Trophoblast cell (in vitro differentiated cells and primary cell): ENCODE data around the gene SRGAP2B.
"Not testable (repeated sequence)": the region's sequence is repeated elsewhere in the genome, so short reads cannot be mapped to it uniquely, and the experiment has no call there.

Experiments used
- DNase-seq, 2 donors: peaks; one replicate each; pipeline ENCODE4 v3.0.0-alpha.2; 2016
- H2AFZ ChIP-seq: 2 replicates; pipeline ENCODE4 v1.6.1; 2013; ENCODE audit warnings: low read length, moderate library complexity, mild to moderate bottlenecking; ENCODE audit not compliant: insufficient read depth, poor library complexity
- H2AK5ac ChIP-seq: 2 replicates; pipeline ENCODE4 v1.6.1; 2013; ENCODE audit warnings: mild to moderate bottlenecking, low read length
- H2BK120ac ChIP-seq: 2 replicates; pipeline ENCODE4 v1.6.1; 2013; ENCODE audit warnings: low read length, mild to moderate bottlenecking, moderate library complexity; ENCODE audit not compliant: insufficient read depth, poor library complexity
- H2BK12ac ChIP-seq: 2 replicates; pipeline ENCODE4 v1.6.1; 2013; ENCODE audit warnings: mild to moderate bottlenecking, low read length, moderate library complexity
- H2BK5ac ChIP-seq: 2 replicates; pipeline ENCODE4 v1.6.1; 2013; ENCODE audit warnings: low read length, low read depth, moderate library complexity, mild to moderate bottlenecking; ENCODE audit not compliant: poor library complexity
- H3K14ac ChIP-seq: 2 replicates; pipeline ENCODE4 v1.6.1; 2013; ENCODE audit warnings: mild to moderate bottlenecking, low read length
- H3K18ac ChIP-seq: 2 replicates; pipeline ENCODE4 v1.6.1; 2013; ENCODE audit warnings: mild to moderate bottlenecking, low read length
- H3K23ac ChIP-seq: 2 replicates; pipeline ENCODE4 v1.6.1; 2013; ENCODE audit warnings: low read length
- H3K27ac ChIP-seq: 2 replicates; pipeline ENCODE4 v1.5.1; 2013; ENCODE audit warnings: low read depth, mild to moderate bottlenecking, inconsistent platforms, low read length, moderate library complexity
- H3K27me3 ChIP-seq: 2 replicates; pipeline ENCODE4 v1.6.1; 2013; ENCODE audit warnings: inconsistent platforms, mild to moderate bottlenecking, low read length, moderate library complexity; ENCODE audit not compliant: insufficient read depth
- H3K36me3 ChIP-seq, 2 experiments: 1 replicate in 1 of 2; 2 replicates in 1 of 2; pipeline ENCODE4 v1.6.1; 2013; ENCODE audit warnings: low read length in 2 of 2, mild to moderate bottlenecking in 2 of 2, moderate library complexity in 1 of 2; ENCODE audit not compliant: insufficient read depth in 2 of 2, control insufficient read depth in 1 of 2
- H3K4ac ChIP-seq: 2 replicates; pipeline ENCODE4 v1.6.1; 2013; ENCODE audit warnings: low read depth, mild to moderate bottlenecking, low read length, moderate library complexity
- H3K4me1 ChIP-seq, 2 experiments: 1 replicate in 1 of 2; 2 replicates in 1 of 2; pipeline ENCODE4 v1.6.1; 2013; ENCODE audit warnings: low read length in 2 of 2, mild to moderate bottlenecking in 2 of 2, moderate library complexity in 1 of 2; ENCODE audit not compliant: insufficient read depth in 2 of 2, control insufficient read depth in 1 of 2
- H3K4me2 ChIP-seq: 2 replicates; pipeline ENCODE4 v1.6.1; 2013; ENCODE audit warnings: inconsistent platforms, mild to moderate bottlenecking, low read length, moderate library complexity
- H3K4me3 ChIP-seq: 2 replicates; pipeline ENCODE4 v1.5.1; 2013; ENCODE audit warnings: mild to moderate bottlenecking, low read depth, low read length, inconsistent platforms
- H3K79me1 ChIP-seq: one replicate; pipeline ENCODE4 v1.6.1; 2013; ENCODE audit warnings: low read length
- H3K79me2 ChIP-seq: 2 replicates; pipeline ENCODE4 v1.6.1; 2013; ENCODE audit warnings: low read length, mild to moderate bottlenecking; ENCODE audit not compliant: control insufficient read depth, insufficient read depth, poor library complexity
- H3K9ac ChIP-seq: 2 replicates; pipeline ENCODE4 v1.6.1; 2013; ENCODE audit warnings: mild to moderate bottlenecking, low read length
- H3K9me3 ChIP-seq: 2 replicates; pipeline ENCODE4 v1.6.1; 2013; ENCODE audit warnings: low read depth, mild to moderate bottlenecking, control low read depth, inconsistent platforms, low read length; ENCODE audit not compliant: insufficient read depth
- H4K12ac ChIP-seq: 2 replicates; pipeline ENCODE4 v1.6.1; 2013; ENCODE audit warnings: low read depth, mild to moderate bottlenecking, low read length, moderate library complexity
- H4K8ac ChIP-seq: 2 replicates; pipeline ENCODE4 v1.6.1; 2013; ENCODE audit warnings: low read depth, mild to moderate bottlenecking, low read length, moderate library complexity
- H4K91ac ChIP-seq: one replicate; pipeline ENCODE4 v1.6.1; 2013; ENCODE audit warnings: low read depth, mild to moderate bottlenecking, low read length, moderate library complexity
- WGBS: extraction: QIAGEN DNeasy Blood & Tissue Kit; methylation state at CpG from one replicate; pipeline ENCODE4 v1.1.7; 2013; ENCODE audit warnings: missing lambda C conversion rate; ENCODE audit not compliant: insufficient read length, insufficient coverage; ENCODE audit errors: extremely low coverage; 5-methylcytosine and 5-hydroxymethylcytosine counted together

SRGAP2B gene

GRCh38 chr1:144927292-144927691 is 167.8 kb downstream of the SRGAP2B start:
- not testable (repeated sequence) for H3K4ac ChIP-seq, H3K4me2 ChIP-seq, H3K9me3 ChIP-seq, H2BK12ac ChIP-seq, H3K4me1 ChIP-seq, H3K18ac ChIP-seq, H2BK5ac ChIP-seq, H4K91ac ChIP-seq, H2AFZ ChIP-seq, H3K14ac ChIP-seq, H3K9ac ChIP-seq, H3K27me3 ChIP-seq, H3K79me1 ChIP-seq, H2BK120ac ChIP-seq, H2AK5ac ChIP-seq, H3K79me2 ChIP-seq, H3K36me3 ChIP-seq, H4K12ac ChIP-seq, DNase-seq, H3K4me3 ChIP-seq, H3K23ac ChIP-seq, H3K27ac ChIP-seq, H4K8ac ChIP-seq
- no CpG with 5 or more reads among the region's 1 CpG for WGBS

- H3K9me3 ChIP-seq, H4K8ac ChIP-seq, H2BK5ac ChIP-seq, H2BK120ac ChIP-seq, H3K18ac ChIP-seq, H4K91ac ChIP-seq, H3K79me2 ChIP-seq, H3K36me3 ChIP-seq, H3K4ac ChIP-seq, H3K4me3 ChIP-seq, DNase-seq, H3K4me2 ChIP-seq, H3K79me1 ChIP-seq, H3K4me1 ChIP-seq, H3K23ac ChIP-seq, H3K9ac ChIP-seq, H3K14ac ChIP-seq, H3K27ac ChIP-seq, H2AK5ac ChIP-seq, H3K27me3 ChIP-seq, H2AFZ ChIP-seq, H2BK12ac ChIP-seq, H4K12ac ChIP-seq: not testable (repeated sequence)
- no CpG with 5 or more reads among the region's 5 CpGs for WGBS
These were observed 171.5 kb downstream of the SRGAP2B start for GRCh38 chr1:144923640-144924039.

- not testable (repeated sequence) for H3K4me2 ChIP-seq, H3K4me3 ChIP-seq
These were observed 172.3 kb downstream of the SRGAP2B start for GRCh38 chr1:144922785-144923184.

GRCh38 chr1:144919106-144919505 is 176.0 kb downstream of the SRGAP2B start:
- not testable (repeated sequence) for H3K36me3 ChIP-seq, H3K23ac ChIP-seq, H4K8ac ChIP-seq, H3K79me2 ChIP-seq, DNase-seq, H3K14ac ChIP-seq, H3K27me3 ChIP-seq, H2BK5ac ChIP-seq, H3K4me2 ChIP-seq, H3K27ac ChIP-seq, H2AFZ ChIP-seq, H4K91ac ChIP-seq, H2BK12ac ChIP-seq, H2BK120ac ChIP-seq, H3K9ac ChIP-seq, H3K4me1 ChIP-seq, H3K79me1 ChIP-seq, H4K12ac ChIP-seq, H3K9me3 ChIP-seq, H3K18ac ChIP-seq, H2AK5ac ChIP-seq, H3K4me3 ChIP-seq, H3K4ac ChIP-seq

More at GRCh38 chr1:144922785-144923184, 172.3 kb downstream of the SRGAP2B start:
- H3K18ac ChIP-seq, H4K12ac ChIP-seq, H3K36me3 ChIP-seq, H3K79me1 ChIP-seq, H3K27ac ChIP-seq, H3K9me3 ChIP-seq, H2AK5ac ChIP-seq, H2AFZ ChIP-seq, H3K27me3 ChIP-seq, H3K23ac ChIP-seq, H4K91ac ChIP-seq, H3K4ac ChIP-seq, H2BK5ac ChIP-seq, H3K4me1 ChIP-seq, H3K14ac ChIP-seq, H3K79me2 ChIP-seq, DNase-seq, H2BK120ac ChIP-seq, H2BK12ac ChIP-seq, H3K9ac ChIP-seq, H4K8ac ChIP-seq: not testable (repeated sequence)
- WGBS, result no CpG with 5 or more reads among the region's 4 CpGs
